GM19324 (cell line): ENCODE measurements around the gene MAN2B1.
"Not testable (repeated sequence)": the region's sequence is repeated elsewhere in the genome, so short reads cannot be mapped to it uniquely, and the experiment has no call there.

Experiments used
- ATAC-seq: cut with Tn5 transposase; IDR thresholded peaks from one replicate; pipeline ENCODE4 v1.9.1; 2021; ENCODE audit warnings: mild to moderate bottlenecking, moderate library complexity; ENCODE audit not compliant: unreplicated experiment, low FRiP score

MAN2B1 gene

DNA sequence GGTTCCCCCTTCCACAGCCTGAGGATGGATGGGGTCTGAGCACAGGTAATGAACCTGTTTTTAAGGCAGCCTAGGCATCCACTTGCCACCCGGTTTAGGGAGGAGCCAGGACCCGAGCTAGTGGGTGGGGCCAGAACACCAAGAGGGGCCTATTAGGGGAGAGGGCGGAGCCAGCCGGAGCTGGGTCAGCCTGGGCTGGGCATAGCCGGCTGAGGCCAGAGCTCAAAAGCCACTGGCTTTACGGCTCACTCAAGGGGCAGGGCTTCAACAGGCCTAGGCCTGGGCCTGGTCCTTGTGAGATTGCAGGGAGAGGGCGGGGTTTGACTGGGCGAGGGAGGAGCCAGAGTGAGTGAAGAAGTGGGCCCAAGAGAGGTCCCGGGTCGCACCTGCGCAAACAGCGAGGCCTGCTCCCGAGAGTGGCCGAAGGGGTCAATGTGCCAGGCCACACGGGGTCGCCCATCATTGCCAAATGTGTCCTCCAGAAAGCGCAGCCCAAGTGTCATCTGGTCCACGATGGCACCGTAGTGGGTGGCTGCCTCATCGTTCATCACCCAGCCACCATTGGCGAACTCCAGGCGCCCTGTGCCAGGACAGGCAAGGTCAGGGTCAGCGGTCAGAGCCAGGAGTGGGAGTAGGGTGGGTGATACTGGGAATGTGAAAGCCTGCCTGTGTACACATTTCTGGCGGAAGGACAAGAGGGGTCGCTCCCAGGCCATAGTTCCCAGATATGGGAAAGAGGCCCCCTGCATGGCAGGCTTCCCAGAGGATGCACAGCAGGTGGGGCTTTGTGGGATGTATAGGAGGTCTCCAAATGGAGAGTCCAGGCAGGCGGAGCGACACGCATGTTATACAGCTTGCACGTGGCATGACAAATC, 1.9 kb downstream of the MAN2B1 start:
- ATAC-seq = no peak

DNA sequence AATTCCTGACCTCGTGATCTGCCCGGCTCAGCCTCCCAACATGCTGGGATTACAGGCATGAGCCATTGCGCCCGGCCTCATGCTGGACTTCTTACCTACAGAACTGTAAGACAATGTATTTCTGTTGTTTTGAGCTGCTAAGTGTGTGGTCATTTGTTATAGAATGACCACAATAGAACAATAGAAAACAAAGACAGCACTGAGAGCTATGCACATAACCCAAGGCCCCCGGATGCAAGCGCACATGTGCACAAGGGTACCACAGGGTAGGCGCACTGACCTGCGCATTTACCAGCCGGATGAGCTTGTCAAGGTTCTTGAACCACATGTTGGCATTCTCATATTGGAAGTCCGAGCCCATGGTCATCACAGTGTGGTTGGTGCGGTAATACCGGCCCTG, 5.6 kb downstream of the MAN2B1 start:
- ATAC-seq = no peak

DNA sequence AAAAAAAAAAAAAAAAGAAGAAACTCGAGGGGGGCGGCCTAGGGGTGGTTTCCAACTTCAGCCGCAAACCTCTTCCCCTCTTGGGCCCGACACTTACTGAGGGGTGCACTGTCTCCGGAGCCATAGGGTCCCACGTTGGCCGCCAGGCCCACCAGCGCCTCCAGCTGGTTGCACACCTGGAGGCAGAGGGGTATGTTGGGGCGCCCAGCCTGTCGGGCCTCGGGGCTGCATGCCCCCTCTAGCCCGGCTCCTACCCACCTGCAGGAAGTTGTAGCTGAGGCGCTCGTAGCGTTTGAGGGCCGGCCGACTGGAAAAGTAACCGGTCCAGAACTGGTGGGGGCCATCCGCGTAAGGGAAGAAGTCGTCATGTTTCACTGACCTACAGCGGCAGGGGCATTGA, 8.6 kb downstream of the MAN2B1 start:
- ATAC-seq = no peak

DNA sequence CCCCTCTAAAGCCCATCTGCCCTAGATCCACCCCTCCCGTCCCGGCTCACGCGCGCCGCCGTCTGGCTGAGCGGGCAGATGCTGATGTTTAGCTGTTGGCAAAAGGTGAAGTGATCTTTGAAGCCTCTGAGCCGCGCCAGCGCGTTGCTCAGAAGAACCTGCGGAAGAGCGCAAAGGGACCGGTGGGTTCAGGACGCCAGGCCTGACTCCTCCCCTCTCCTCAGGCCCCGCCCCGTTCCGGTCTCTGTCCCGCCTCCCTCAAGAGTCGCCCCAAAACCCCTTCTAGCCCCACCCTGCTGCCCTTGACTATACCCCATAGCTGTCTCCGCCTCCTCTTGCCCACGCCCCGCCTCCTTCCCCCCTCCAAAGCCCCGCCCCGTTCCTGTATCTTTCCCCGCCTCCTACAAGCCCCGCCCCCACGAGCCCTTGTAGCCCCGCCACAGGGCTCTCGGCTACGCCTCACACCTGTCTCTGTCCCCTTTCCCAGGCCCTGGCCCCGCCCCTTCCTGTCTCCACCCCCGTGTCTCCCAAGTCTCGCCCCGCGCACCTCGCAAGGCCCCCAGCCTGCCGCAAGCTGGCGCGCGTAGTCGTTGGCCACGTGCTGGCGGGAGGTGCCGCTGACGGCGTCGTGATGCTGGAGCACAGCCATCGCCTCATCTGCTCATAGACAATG, 9.5 kb downstream of the MAN2B1 start:
- ATAC-seq = no peak

- ATAC-seq = no peak
Measured at GRCh38 chr19:12655546-12655945, 11.0 kb downstream of the MAN2B1 start.

- no peak for ATAC-seq
Measured at GRCh38 chr19:12652219-12652618, 14.3 kb downstream of the MAN2B1 start.

DNA sequence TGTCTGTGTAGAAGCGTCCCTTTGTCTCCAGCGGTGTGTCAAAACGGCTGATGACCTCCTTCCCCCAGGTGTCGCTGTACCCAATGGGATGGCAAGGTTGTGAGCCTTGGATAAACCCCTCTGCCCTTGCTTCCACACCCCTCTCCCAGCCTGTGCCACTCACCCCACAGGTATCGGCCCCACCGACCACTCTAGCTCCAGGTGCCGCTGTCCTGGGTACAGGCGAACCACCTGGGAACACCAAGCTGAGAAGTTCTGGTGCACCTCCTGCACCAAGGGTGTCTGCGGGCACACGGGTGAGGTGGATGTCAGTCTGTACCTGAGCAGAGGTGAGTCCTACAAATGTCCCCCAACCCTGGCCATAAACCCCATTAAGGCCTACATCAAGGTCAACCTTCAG, 16.6 kb downstream of the MAN2B1 start:
- no peak for ATAC-seq

DNA sequence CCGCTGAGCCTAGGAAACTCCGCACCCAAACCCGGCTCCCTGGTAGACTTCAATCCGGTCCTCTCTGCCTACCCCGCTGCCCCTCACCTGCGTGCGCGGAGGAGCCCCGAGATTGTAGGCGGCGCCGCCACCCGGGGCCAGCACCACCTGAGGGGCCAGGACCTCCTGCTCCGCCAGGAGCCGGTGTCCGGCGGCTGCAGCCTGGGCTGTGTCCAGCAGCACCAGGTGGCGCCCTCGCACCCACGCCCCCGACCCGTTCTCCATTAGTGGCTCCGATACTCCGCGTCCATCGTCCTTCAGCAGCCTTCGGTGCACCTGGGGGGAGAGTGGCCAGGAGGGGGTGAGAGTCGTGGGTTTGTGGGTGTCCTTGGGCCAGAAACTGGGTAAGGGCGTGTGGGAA, 18.5 kb downstream of the MAN2B1 start:
- no peak for ATAC-seq

DNA sequence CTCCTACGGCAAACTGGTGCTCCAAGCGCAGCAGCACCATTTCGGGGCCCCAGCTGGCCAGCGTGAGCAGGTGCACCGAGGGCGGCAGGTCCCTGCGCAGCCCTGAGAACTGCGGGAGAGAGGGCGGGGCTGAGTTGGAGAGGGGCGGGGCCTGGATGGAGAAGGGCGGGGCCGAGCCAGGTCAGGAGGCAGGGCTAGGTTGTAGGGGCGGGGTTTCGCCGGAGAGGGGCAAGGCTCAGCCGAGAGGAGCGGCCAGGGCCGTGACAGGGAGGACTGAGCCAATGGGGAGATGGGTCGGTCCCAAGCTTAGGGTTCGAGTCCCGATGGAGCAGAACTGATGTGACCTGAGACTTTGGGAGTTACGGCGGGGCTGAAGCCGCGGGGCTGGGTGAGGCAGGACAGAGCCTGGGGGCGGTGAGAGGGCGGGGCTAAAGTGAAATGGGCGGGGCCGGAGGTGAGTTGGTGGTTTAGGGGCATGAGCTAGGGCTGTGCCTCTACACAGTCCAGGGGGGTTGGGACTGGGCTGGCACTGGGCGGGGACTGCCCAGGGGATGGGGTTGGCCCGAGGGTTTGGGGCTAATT, 19.0 kb downstream of the MAN2B1 start:
- no peak for ATAC-seq

GRCh38 chr19:12647047-12647446, 19.5 kb downstream of the MAN2B1 start:
- ATAC-seq = no peak

DNA sequence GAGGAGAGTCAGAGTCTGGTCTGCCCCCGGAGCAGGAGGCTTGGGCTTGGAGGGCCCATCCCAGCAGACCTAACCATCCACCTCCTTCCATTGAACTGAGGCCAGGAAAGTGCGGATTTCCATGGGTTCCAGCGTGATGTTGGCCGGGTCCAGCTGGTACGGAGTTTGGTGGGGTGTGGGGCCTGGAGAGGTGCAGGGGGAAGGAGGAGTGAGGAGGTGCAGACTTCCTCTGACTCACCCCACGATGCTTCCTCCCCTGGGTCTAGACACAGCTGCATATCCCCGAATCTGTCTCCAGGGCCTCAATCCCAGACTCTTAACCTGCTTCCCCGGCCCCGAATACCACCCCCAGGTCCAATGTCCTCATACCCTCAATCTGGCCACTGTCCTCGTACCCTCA, 20.0 kb downstream of the MAN2B1 start:
- no peak for ATAC-seq

GRCh38 chr19:12643716-12644115, 22.8 kb downstream of the MAN2B1 start:
- ATAC-seq = not testable (repeated sequence)

DNA sequence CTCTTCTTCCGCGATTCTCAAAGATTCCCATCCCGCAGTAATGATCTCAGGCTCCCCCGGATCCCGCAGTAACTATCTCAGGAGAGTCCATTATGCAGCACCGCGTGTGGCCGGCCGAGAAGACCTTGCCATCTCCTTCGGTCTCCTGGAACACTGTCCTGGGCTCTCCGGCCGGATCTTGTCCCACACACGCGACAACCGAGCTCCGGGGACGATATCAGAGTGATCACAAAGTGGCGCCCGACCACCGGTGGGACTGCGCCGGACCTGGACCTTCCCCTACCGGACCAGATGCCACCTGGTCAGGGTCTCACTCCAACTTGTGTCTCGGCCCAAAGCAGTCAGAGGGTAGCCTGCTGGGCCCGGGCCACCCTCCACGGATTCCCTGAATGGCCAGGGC, 24.0 kb downstream of the MAN2B1 start:
- no peak for ATAC-seq

DNA sequence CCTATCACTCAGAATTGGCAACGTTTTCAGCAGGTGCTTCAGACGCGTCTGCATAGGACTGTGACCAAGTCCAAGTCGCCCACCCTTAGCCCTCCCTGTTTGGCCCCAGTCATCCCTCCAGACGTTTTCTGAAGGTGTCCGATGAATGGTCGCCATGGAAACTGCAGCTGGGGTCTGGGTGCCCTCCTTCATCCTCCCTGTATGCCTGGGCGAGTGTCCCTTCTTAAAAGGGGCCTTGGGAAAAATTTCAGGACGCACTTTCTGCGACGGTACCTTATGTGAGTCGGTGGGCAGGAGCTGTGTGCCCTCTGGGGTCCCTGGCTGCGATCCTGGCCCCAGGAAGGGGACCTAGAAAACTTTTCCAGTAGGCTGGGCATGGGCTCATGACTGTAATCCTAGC, 25.1 kb downstream of the MAN2B1 start:
- ATAC-seq = no peak

- no peak for ATAC-seq
Measured at GRCh38 chr19:12639901-12640613, 26.5 kb downstream of the MAN2B1 start.

- no peak for ATAC-seq
Measured at GRCh38 chr19:12638611-12639182, 27.8 kb downstream of the MAN2B1 start.

- no peak for ATAC-seq
Measured at GRCh38 chr19:12636631-12637030, 29.9 kb downstream of the MAN2B1 start.

DNA sequence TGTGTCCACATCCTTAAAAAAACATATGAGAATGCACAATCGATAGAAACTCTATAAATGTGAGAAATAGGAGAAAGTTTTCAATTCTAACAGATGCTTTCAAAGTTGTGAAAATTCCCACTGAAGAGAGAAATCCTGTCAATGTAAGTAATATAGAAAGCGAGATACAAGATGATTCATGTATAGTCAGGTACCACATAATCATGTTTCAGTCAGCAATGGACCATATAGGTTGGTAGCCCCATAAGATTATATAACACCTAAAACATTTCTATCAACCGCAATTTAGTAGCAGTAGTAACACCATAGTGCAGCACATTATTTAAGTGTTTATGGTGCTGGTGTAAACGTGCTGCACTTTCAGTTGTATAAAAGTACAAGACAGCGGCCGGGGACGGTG, 37.3 kb downstream of the MAN2B1 start:
- no peak for ATAC-seq

DNA sequence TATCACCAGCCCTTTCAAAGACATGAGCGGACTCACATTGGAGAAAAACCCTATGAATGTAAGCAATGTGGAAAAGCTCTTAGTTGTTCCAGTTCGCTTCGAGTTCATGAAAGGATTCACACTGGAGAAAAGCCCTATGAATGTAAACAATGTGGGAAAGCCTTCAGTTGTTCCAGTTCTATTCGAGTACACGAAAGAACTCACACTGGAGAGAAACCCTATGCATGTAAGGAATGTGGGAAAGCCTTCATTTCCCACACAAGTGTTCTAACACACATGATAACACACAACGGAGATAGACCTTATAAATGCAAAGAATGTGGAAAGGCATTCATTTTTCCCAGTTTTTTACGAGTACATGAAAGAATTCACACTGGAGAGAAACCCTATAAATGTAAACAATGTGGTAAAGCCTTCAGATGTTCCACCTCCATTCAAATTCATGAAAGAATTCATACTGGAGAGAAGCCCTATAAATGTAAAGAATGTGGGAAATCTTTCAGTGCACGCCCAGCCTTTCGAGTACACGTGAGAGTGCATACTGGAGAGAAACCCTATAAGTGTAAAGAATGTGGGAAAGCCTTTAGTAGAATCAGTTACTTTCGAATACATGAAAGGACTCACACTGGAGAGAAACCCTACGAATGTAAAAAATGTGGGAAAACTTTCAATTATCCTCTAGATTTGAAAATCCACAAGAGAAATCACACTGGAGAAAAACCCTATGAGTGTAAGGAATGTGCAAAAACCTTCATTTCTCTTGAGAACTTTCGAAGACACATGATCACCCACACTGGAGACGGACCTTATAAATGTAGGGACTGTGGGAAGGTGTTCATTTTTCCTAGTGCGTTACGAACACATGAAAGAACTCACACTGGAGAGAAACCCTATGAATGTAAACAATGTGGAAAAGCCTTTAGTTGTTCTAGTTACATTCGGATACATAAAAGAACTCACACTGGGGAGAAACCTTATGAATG, 38.2 kb downstream of the MAN2B1 start:
- ATAC-seq = no peak

DNA sequence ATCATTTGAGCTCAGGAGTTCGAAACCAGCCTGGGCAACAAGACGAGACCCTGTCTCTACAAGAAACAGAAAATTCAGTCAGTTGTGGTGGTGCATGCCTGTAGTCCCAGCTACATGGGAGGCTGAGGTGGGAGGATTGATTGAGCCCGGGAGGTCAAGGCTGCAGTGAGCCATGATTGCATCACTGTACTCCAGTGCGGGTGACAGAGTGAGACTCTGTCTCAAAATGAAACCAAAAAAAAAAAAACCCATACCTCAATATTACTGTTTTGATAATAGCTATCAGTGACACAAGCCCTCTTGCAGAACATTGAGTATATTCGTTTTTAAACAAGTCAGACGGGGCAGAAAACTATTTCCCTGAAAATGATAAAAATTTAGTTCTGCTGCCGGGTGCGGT, 39.6 kb downstream of the MAN2B1 start:
- ATAC-seq = no peak
